PC-9 (cell line): ENCODE results near the gene PNO1. TPM values are rescaled to one million over a fixed set of nuclear protein-coding genes. Genes with fewer than 3 reads are reported as not detected.

Source experiments
- BruUV-seq: library from RNA; stranded (reverse); fragments of 400-500 nt; replicated peaks from 2 replicates; lab custom pipeline; 2021; lab: Mats Ljungman, UMichigan
- CTCF ChIA-PET: fragments of 300-600 bp; sonication (Branson Sonifier 250); formaldehyde crosslinking; loops from one replicate; lab custom pipeline; 2022; ENCODE audit warnings: antibody characterized with exemption; lab: Charles Lee
- POLR2A ChIA-PET: fragments of 300-600 bp; sonication (Branson Sonifier 250); formaldehyde crosslinking; loops from one replicate; lab custom pipeline; 2022; ENCODE audit warnings: antibody characterized with exemption; ENCODE audit not compliant: unreplicated experiment; lab: Charles Lee
- DNase-seq, 2 experiments: peaks; one replicate each; pipeline versions ENCODE4 v3.0.0 to v3.0.0-alpha.2; 2015 to 2022; ENCODE audit warnings: mixed read lengths in 1 of 2
- H2AFZ ChIP-seq: fragments of 200-600 bp; sonication (generic); 2 replicates; pipeline ENCODE4 v1.8.1; 2017; ENCODE audit warnings: antibody characterized with exemption
- H3F3A ChIP-seq: fragments of 200-600 bp; sonication (generic); 2 replicates; pipeline ENCODE4 v1.8.1; 2017; ENCODE audit warnings: antibody characterized with exemption, mild to moderate bottlenecking, low read depth; ENCODE audit not compliant: insufficient read depth
- H3K27ac ChIP-seq: fragments of 200-600 bp; sonication (generic); 2 replicates; pipeline ENCODE4 v1.6.1; 2016; ENCODE audit warnings: mixed run types
- H3K27me3 ChIP-seq: fragments of 200-600 bp; sonication (generic); 2 replicates; pipeline ENCODE4 v1.6.1; 2016; ENCODE audit warnings: low read depth, mixed run types; ENCODE audit not compliant: insufficient read depth
- H3K36me3 ChIP-seq: fragments of 200-600 bp; sonication (generic); 2 replicates; pipeline ENCODE4 v1.6.1; 2016; ENCODE audit warnings: low read depth, mixed run types
- H3K4me1 ChIP-seq: fragments of 200-600 bp; sonication (generic); replicated peaks from 2 replicates; pipeline ENCODE4 v1.6.1; 2016; ENCODE audit warnings: mixed run types; ENCODE audit not compliant: insufficient read depth
- H3K4me2 ChIP-seq: fragments of 200-600 bp; sonication (generic); 2 replicates; pipeline ENCODE4 v1.6.1; 2017; ENCODE audit warnings: mixed run types
- H3K4me3 ChIP-seq: fragments of 200-600 bp; sonication (generic); 2 replicates; pipeline ENCODE4 v1.6.1; 2016; ENCODE audit warnings: mixed run types
- H3K79me2 ChIP-seq: fragments of 200-600 bp; sonication (generic); 2 replicates; pipeline ENCODE4 v1.6.1; 2017; ENCODE audit warnings: low read depth, mixed run types
- H3K9me2 ChIP-seq: fragments of 200-600 bp; sonication (generic); 2 replicates; pipeline ENCODE4 v1.8.1; 2017; ENCODE audit warnings: mild to moderate bottlenecking; ENCODE audit not compliant: insufficient read depth
- H3K9me3 ChIP-seq: fragments of 200-600 bp; sonication (generic); 2 replicates; pipeline ENCODE4 v1.8.1; 2016; ENCODE audit warnings: low read depth; ENCODE audit not compliant: insufficient read depth
- H4K20me1 ChIP-seq: fragments of 200-600 bp; sonication (generic); 2 replicates; pipeline ENCODE4 v1.8.1; 2017; ENCODE audit not compliant: insufficient read depth
- CTCF ChIP-seq: fragments of 200-600 bp; sonication (generic); conservative IDR thresholded peaks from 2 replicates; pipeline ENCODE4 v1.6.1; 2017; ENCODE audit warnings: mixed run types, antibody characterized with exemption, mild to moderate bottlenecking, moderate library complexity
- EZH2 ChIP-seq: fragments of 200-600 bp; sonication (generic); IDR thresholded peaks from 2 replicates; pipeline ENCODE4 v1.8.0; 2017; ENCODE audit warnings: antibody characterized with exemption, low read depth
- intact Hi-C: fragments of 100-400 bp; cut with micrococcal nuclease; formaldehyde crosslinking; loops from one replicate; pipeline ENCODE4 v1.10.0; 2022; ENCODE audit not compliant: unreplicated experiment
- total RNA-seq: library from RNA; stranded (reverse); gene quantifications from 2 replicates; pipeline ENCODE4 v1.2.3, GENCODE V29; 2021

The PNO1 gene
- total RNA-seq, 1 experiment from 2014 or later = 17.8 TPM

GRCh38 chr2:68188831-68189230 is 31.1 kb downstream of the PNO1 start:
- ChIA-PET CTCF (no interaction called here), POLR2A (no interaction called here)
- peaks cover 20% of the 10 kb centered on the region; the same call in 1 of the 2 replicates for H3K36me3 ChIP-seq
- TF ChIP-seq EZH2 (no peak), CTCF (no peak)
- no peak for DNase-seq
- H3K9me3 ChIP-seq = no peaks in the 10 kb centered on the region
- H3K79me2 ChIP-seq = peaks cover 67% of the 10 kb centered on the region
- H3F3A ChIP-seq = peaks cover 32% of the 10 kb centered on the region
- no peak overlapping the region for H3K27ac ChIP-seq
- H2AFZ ChIP-seq = no peak overlapping the region
- intact Hi-C loops = loop anchor here (5.0 kb wide), 1 partner anchor 63 kb away; the partner anchor contains the start of gene PPP3R1
- peaks cover 14% of the 10 kb centered on the region for H3K4me1 ChIP-seq
- H3K4me2 ChIP-seq = no peak overlapping the region
- no peaks in the 10 kb centered on the region; the same call in 1 of the 2 replicates for H4K20me1 ChIP-seq
- no peak overlapping the region for H3K4me3 ChIP-seq
- no peaks in the 10 kb centered on the region for H3K9me2 ChIP-seq
- BruUV-seq = no TSS peak
- no peaks in the 10 kb centered on the region for H3K27me3 ChIP-seq

GRCh38 chr2:68189991-68190784 is 32.5 kb downstream of the PNO1 start:
- H3K4me1 ChIP-seq = peaks cover 28% of the 10 kb centered on the region
- H3K36me3 ChIP-seq = peaks cover 12% of the 10 kb centered on the region; the same call in 1 of the 2 replicates
- ChIA-PET CTCF (no interaction called here), POLR2A (interaction anchor here (0.7 kb wide), 1 partner anchor 32 kb away, joined by 3 read pairs; the partner anchor contains the start of gene PNO1)
- H3K9me3 ChIP-seq = no peaks in the 10 kb centered on the region
- no peak overlapping the region for H3K4me2 ChIP-seq
- H3K79me2 ChIP-seq = peaks cover 80% of the 10 kb centered on the region
- H3F3A ChIP-seq = peaks cover 37% of the 10 kb centered on the region
- BruUV-seq = no TSS peak
- DNase-seq = no peak
- TF ChIP-seq CTCF = no peak
- TF ChIP-seq EZH2 = no peak
- no peak overlapping the region for H3K4me3 ChIP-seq
- H4K20me1 ChIP-seq = no peaks in the 10 kb centered on the region; the same call in 1 of the 2 replicates
- no peak overlapping the region for H2AFZ ChIP-seq
- H3K27me3 ChIP-seq = no peaks in the 10 kb centered on the region
- H3K9me2 ChIP-seq = no peaks in the 10 kb centered on the region
- H3K27ac ChIP-seq = peak overlapping the region; percentile 40; the same call in 1 of the 2 replicates
- intact Hi-C loops = loop anchor here (5.0 kb wide), 1 partner anchor 62 kb away; the partner anchor contains the start of gene PPP3R1

- no peak for TF ChIP-seq CTCF
- TF ChIP-seq EZH2 = no peak
- Histone ChIP-seq H3K79me2 (peaks cover 88% of the 10 kb centered on the region), H3K27me3 (no peaks in the 10 kb centered on the region), H2AFZ (no peak overlapping the region), H3K27ac (peak overlapping the region; percentile 40; the same call in 1 of the 2 replicates), H3K9me3 (no peaks in the 10 kb centered on the region), H3K9me2 (no peaks in the 10 kb centered on the region), H3K4me3 (no peak overlapping the region), H3K36me3 (peaks cover 5% of the 10 kb centered on the region; the same call in 1 of the 2 replicates), H3K4me2 (no peak overlapping the region), H3F3A (peaks cover 42% of the 10 kb centered on the region), H4K20me1 (no peaks in the 10 kb centered on the region; the same call in 1 of the 2 replicates), H3K4me1 (peaks cover 28% of the 10 kb centered on the region)
- ChIA-PET CTCF (interaction anchor here (0.8 kb wide), 1 partner anchor 59 kb away, joined by 5 read pairs; no protein-coding TSS in a partner anchor), POLR2A (no interaction called here)
- DNase-seq = peak in 1 of 2 experiments; percentile 53
- intact Hi-C loops = no loop called here
- BruUV-seq = no TSS peak
Measured at GRCh38 chr2:68190991-68191731, 33.5 kb downstream of the PNO1 start.
